ENCODE measurements around the gene CIROP.

The CIROP gene

GRCh38 chr14:23104591-23105347 is at the start of gene CIROP:
Gene CIROP (minus strand): TSS chr14:23104989. CDS start chr14:23104920, 69 bp downstream.
- H2AFZ ChIP-seq (ENCODE audit: low read depth, low read length): no peak within 1 kb of the TSS
- no peak within 1 kb of the TSS for H3K4me2 ChIP-seq (ENCODE audit: low read length)
- H3K79me2 ChIP-seq (ENCODE audit: low read length): no peaks in the 10 kb centered on the region
- H3K4me1 ChIP-seq (ENCODE audit: low read length): no peaks in the 10 kb centered on the region
- H3K4me3 ChIP-seq (ENCODE audit: low read length): no peak within 1 kb of the TSS
- no peak within 1 kb of the TSS for H3K27ac ChIP-seq (ENCODE audit: low read length)
- H3K9ac ChIP-seq (ENCODE audit: low read length): no peak within 1 kb of the TSS
- no peaks in the 10 kb centered on the region for H3K36me3 ChIP-seq (replicated peaks; ENCODE audit: low read depth, low read length)
- no peaks in the 10 kb centered on the region for H4K20me1 ChIP-seq (ENCODE audit: insufficient read depth, low read length)
- H3K9me3 ChIP-seq (ENCODE audit: insufficient read depth, low read length): no peaks in the 10 kb centered on the region
- peaks cover 3% of the 10 kb centered on the region; the same call in 1 of the 2 replicates for H3K27me3 ChIP-seq (ENCODE audit: low read depth, low read length)
- TF ChIP-seq EZH2phosphoT487 (IDR thresholded peaks at IDR 0.05; ENCODE audit: low read depth): no peak
- no peak for TF ChIP-seq CTCF (IDR thresholded peaks at IDR 0.05; ENCODE audit: low read depth, low read length)

- Histone ChIP-seq H3K4me3 (ENCODE audit: low read length) (no peak overlapping the region), H3K4me2 (ENCODE audit: low read length) (no peak overlapping the region), H4K20me1 (ENCODE audit: insufficient read depth, low read length) (no peaks in the 10 kb centered on the region), H3K4me1 (ENCODE audit: low read length) (no peaks in the 10 kb centered on the region), H3K79me2 (ENCODE audit: low read length) (no peaks in the 10 kb centered on the region), H3K9ac (ENCODE audit: low read length) (no peak overlapping the region), H3K27me3 (ENCODE audit: low read depth, low read length) (peaks cover 35% of the 10 kb centered on the region), H3K36me3 (replicated peaks; ENCODE audit: low read depth, low read length) (no peaks in the 10 kb centered on the region), H2AFZ (ENCODE audit: low read depth, low read length) (no peak overlapping the region), H3K27ac (ENCODE audit: low read length) (no peak overlapping the region), H3K9me3 (ENCODE audit: insufficient read depth, low read length) (no peaks in the 10 kb centered on the region)
- TF ChIP-seq EZH2phosphoT487 (IDR thresholded peaks at IDR 0.05; ENCODE audit: low read depth): no peak
- TF ChIP-seq CTCF (IDR thresholded peaks at IDR 0.05; ENCODE audit: low read depth, low read length): no peak
These were observed 49.3 kb upstream of the CIROP start for GRCh38 chr14:23153851-23154796.

GRCh38 chr14:23151342-23151741 is 46.6 kb upstream of the CIROP start:
- no peak overlapping the region for H3K4me3 ChIP-seq (ENCODE audit: low read length)
- no peak overlapping the region for H3K27ac ChIP-seq (ENCODE audit: low read length)
- no peaks in the 10 kb centered on the region for H3K36me3 ChIP-seq (replicated peaks; ENCODE audit: low read depth, low read length)
- no peaks in the 10 kb centered on the region for H3K9me3 ChIP-seq (ENCODE audit: insufficient read depth, low read length)
- H4K20me1 ChIP-seq (ENCODE audit: insufficient read depth, low read length): no peaks in the 10 kb centered on the region
- H3K79me2 ChIP-seq (ENCODE audit: low read length): no peaks in the 10 kb centered on the region
- no peak overlapping the region for H2AFZ ChIP-seq (ENCODE audit: low read depth, low read length)
- H3K27me3 ChIP-seq (ENCODE audit: low read depth, low read length): peaks cover 22% of the 10 kb centered on the region; the same call in 1 of the 2 replicates
- H3K4me2 ChIP-seq (ENCODE audit: low read length): no peak overlapping the region
- H3K4me1 ChIP-seq (ENCODE audit: low read length): no peaks in the 10 kb centered on the region
- no peak for TF ChIP-seq CTCF (IDR thresholded peaks at IDR 0.05; ENCODE audit: low read depth, low read length)
- no peak for TF ChIP-seq EZH2phosphoT487 (IDR thresholded peaks at IDR 0.05; ENCODE audit: low read depth)
- H3K9ac ChIP-seq (ENCODE audit: low read length): no peak overlapping the region

- Histone ChIP-seq H2AFZ (ENCODE audit: low read depth, low read length) (no peak overlapping the region), H3K4me3 (ENCODE audit: low read length) (no peak overlapping the region), H4K20me1 (ENCODE audit: insufficient read depth, low read length) (no peaks in the 10 kb centered on the region), H3K4me1 (ENCODE audit: low read length) (no peaks in the 10 kb centered on the region), H3K9ac (ENCODE audit: low read length) (no peak overlapping the region), H3K27ac (ENCODE audit: low read length) (no peak overlapping the region), H3K4me2 (ENCODE audit: low read length) (no peak overlapping the region), H3K79me2 (ENCODE audit: low read length) (no peaks in the 10 kb centered on the region), H3K9me3 (ENCODE audit: insufficient read depth, low read length) (no peaks in the 10 kb centered on the region), H3K36me3 (replicated peaks; ENCODE audit: low read depth, low read length) (no peaks in the 10 kb centered on the region), H3K27me3 (ENCODE audit: low read depth, low read length) (peaks cover 22% of the 10 kb centered on the region; the same call in 1 of the 2 replicates)
- TF ChIP-seq EZH2phosphoT487 (IDR thresholded peaks at IDR 0.05; ENCODE audit: low read depth) (no peak), CTCF (IDR thresholded peaks at IDR 0.05; ENCODE audit: low read depth, low read length) (no peak)
These were observed 45.0 kb upstream of the CIROP start for GRCh38 chr14:23149745-23150144.

Measured in OCI-LY3 (cell line).